ENCODE data around the gene GOPC. TPM values are rescaled to one million over a fixed set of nuclear protein-coding genes. Genes with fewer than 3 reads are reported as not detected.

GOPC gene
- total RNA-seq, 3 donors from 2014 or later (not counting 1 experiment from before 2014, with no cell fraction given) = 17.5 to 27.7 (median 20.4) TPM

- Mint-ChIP-seq H3K4me3 (no peak overlapping the region), H3K27ac (no peak overlapping the region), H3K27me3 (ENCODE audit: low read depth in 2 of 2) (no peaks in the 10 kb centered on the region), H3K36me3 (no peaks in the 10 kb centered on the region), H3K9me3 (no peaks in the 10 kb centered on the region), H3K4me1 (peaks cover 2 to 6% of the 10 kb centered on the region in 2 donors)
- Histone ChIP-seq H3K4me3 (ENCODE audit: low read length) (no peak overlapping the region), H3K4me1 (ENCODE audit: control insufficient read depth, insufficient read depth, low read length) (no peaks in the 10 kb centered on the region), H3K27me3 (ENCODE audit: control insufficient read depth, insufficient read depth, low read length) (no peaks in the 10 kb centered on the region), H3K27ac (ENCODE audit: low read length) (no peak overlapping the region), H3K36me3 (ENCODE audit: control insufficient read depth, insufficient read depth, low read length) (no peaks in the 10 kb centered on the region), H3K9me3 (ENCODE audit: control insufficient read depth, insufficient read depth, low read length) (no peaks in the 10 kb centered on the region)
- intact Hi-C loops (cut with micrococcal nuclease) = loop anchor here (1.0 to 5.0 kb wide), 2 partner anchors 106 to 209 kb away; no protein-coding TSS in a partner anchor
- TF ChIP-seq CTCF (IDR thresholded peaks at IDR 0.05) = peak; percentile 93
- peak in 2 of 3 donors; percentile 49 to 58 for ATAC-seq
- WGBS (ENCODE audit: insufficient coverage) = 0% methylated on average over 2 of the region's 5 CpGs
- DNase-seq = peak; percentile 42 to 78
Measured at GRCh38 chr6:117555882-117556498, 46.3 kb downstream of the GOPC start.

- no peak for TF ChIP-seq CTCF (IDR thresholded peaks at IDR 0.05)
- Histone ChIP-seq H3K4me1 (ENCODE audit: control insufficient read depth, insufficient read depth, low read length) (peaks cover 5% of the 10 kb centered on the region), H3K4me3 (ENCODE audit: low read length) (no peak overlapping the region), H3K27me3 (ENCODE audit: control insufficient read depth, insufficient read depth, low read length) (no peaks in the 10 kb centered on the region), H3K9me3 (ENCODE audit: control insufficient read depth, insufficient read depth, low read length) (no peaks in the 10 kb centered on the region), H3K27ac (ENCODE audit: low read length) (no peak overlapping the region), H3K36me3 (ENCODE audit: control insufficient read depth, insufficient read depth, low read length) (no peaks in the 10 kb centered on the region)
- H3K36me3 Mint-ChIP-seq = no peaks in the 10 kb centered on the region
- peaks cover 8 to 12% of the 10 kb centered on the region in 2 donors for H3K4me1 Mint-ChIP-seq
- DNase-seq (peak in 1 of 2 donors; percentile 15), ATAC-seq (no peak)
- WGBS (ENCODE audit: insufficient coverage) = 18% methylated on average over 2 of the region's 3 CpGs
- H3K27ac Mint-ChIP-seq = no peak overlapping the region
- no peaks in the 10 kb centered on the region for H3K27me3 Mint-ChIP-seq (ENCODE audit: low read depth in 2 of 2)
- intact Hi-C loops (cut with micrococcal nuclease) = loop anchor here (5.0 kb wide), 1 partner anchor 208 kb away; no protein-coding TSS in a partner anchor
- no peak overlapping the region for H3K4me3 Mint-ChIP-seq
- H3K9me3 Mint-ChIP-seq = no peaks in the 10 kb centered on the region
Measured at GRCh38 chr6:117555262-117555849, 47.0 kb downstream of the GOPC start.

- ATAC-seq = no peak
- Histone ChIP-seq H3K36me3 (ENCODE audit: control insufficient read depth, insufficient read depth, low read length) (no peaks in the 10 kb centered on the region), H3K4me3 (ENCODE audit: low read length) (no peak overlapping the region), H3K4me1 (ENCODE audit: control insufficient read depth, insufficient read depth, low read length) (peaks cover 18% of the 10 kb centered on the region), H3K27me3 (ENCODE audit: control insufficient read depth, insufficient read depth, low read length) (no peaks in the 10 kb centered on the region), H3K9me3 (ENCODE audit: control insufficient read depth, insufficient read depth, low read length) (no peaks in the 10 kb centered on the region), H3K27ac (ENCODE audit: low read length) (no peak overlapping the region)
- TF ChIP-seq CTCF (IDR thresholded peaks at IDR 0.05) = no peak
- H3K27me3 Mint-ChIP-seq (ENCODE audit: low read depth in 2 of 2) = no peaks in the 10 kb centered on the region
- peaks cover 30% of the 10 kb centered on the region in 2 donors for H3K4me1 Mint-ChIP-seq
- H3K9me3 Mint-ChIP-seq = no peaks in the 10 kb centered on the region
- WGBS (ENCODE audit: insufficient coverage) = 28% methylated on average over 3 of the region's 3 CpGs
- no peak overlapping the region for H3K27ac Mint-ChIP-seq
- H3K36me3 Mint-ChIP-seq = no peaks in the 10 kb centered on the region
- intact Hi-C loops (cut with micrococcal nuclease) = no loop called here
- no peak for DNase-seq
- H3K4me3 Mint-ChIP-seq = no peak overlapping the region
Measured at GRCh38 chr6:117553142-117553541, 49.2 kb downstream of the GOPC start.

Measured in natural killer cell (primary cell).